Tibial nerve (tissue), 4 donors: ENCODE results near the gene TUBB4B. TPM values are rescaled to one million over a fixed set of nuclear protein-coding genes. Genes with fewer than 3 reads are reported as not detected.

Experiments used
- DNase-seq, 2 donors: peaks; one replicate each; pipeline ENCODE4 v3.0.0-alpha.2; 2019; ENCODE audit warnings: low spot score in 2 of 2
- H3K27ac ChIP-seq, 4 donors: fragments of 200-600 bp; sonication (generic) in 3 of 4; one replicate each; pipeline ENCODE4 v1.5.1; 2017 to 2019; ENCODE audit warnings: mild to moderate bottlenecking in 1 of 4
- H3K27me3 ChIP-seq, 2 donors: fragments of 200-600 bp; sonication (generic) in 1 of 2; one replicate each; pipeline versions ENCODE4 v1.5.1 to v1.6.0; 2017 to 2019
- H3K36me3 ChIP-seq, 3 donors: fragments of 200-600 bp; sonication (generic); one replicate each; pipeline ENCODE4 v1.5.1; 2018 to 2019
- H3K4me1 ChIP-seq, 4 donors: fragments of 200-600 bp; sonication (generic) in 3 of 4; one replicate each; pipeline ENCODE4 v1.5.1; 2017 to 2019
- H3K4me3 ChIP-seq, 4 donors: fragments of 200-600 bp; sonication (generic) in 3 of 4; one replicate each; pipeline ENCODE4 v1.5.1; 2017 to 2019; ENCODE audit warnings: mild to moderate bottlenecking in 1 of 4, moderate library complexity in 1 of 4
- H3K9me3 ChIP-seq, 4 donors: fragments of 200-600 bp; sonication (generic) in 3 of 4; one replicate each; pipeline ENCODE4 v1.5.1; 2017 to 2019
- EP300 ChIP-seq, 2 donors: sonication (generic); formaldehyde crosslinking; IDR thresholded peaks; one replicate each; pipeline ENCODE4 v1.6.1; 2017; ENCODE audit warnings: antibody characterized with exemption in 2 of 2, mild to moderate bottlenecking in 1 of 2
- POLR2A ChIP-seq, 2 donors: fragments of 450-650 bp; IDR thresholded peaks; one replicate each; pipeline ENCODE4 v1.6.1; 2017; ENCODE audit warnings: antibody characterized with exemption in 2 of 2, mild to moderate bottlenecking in 2 of 2, moderate library complexity in 2 of 2
- WGBS, 2 donors: methylation state at CpG; one replicate each; pipeline ENCODE4 v1.1.5; 2018; 5-methylcytosine and 5-hydroxymethylcytosine counted together
- total RNA-seq, 4 donors: library from RNA; depleted of rRNA; stranded (reverse); fragments of >200 nt; gene quantifications; one replicate each; pipeline ENCODE4 v1.1.0, GENCODE V29; 2016
- TF ChIP-seq, protein P1 (sequence below), 5 experiments: fragments of 200-600 bp in 3 of 5; fragments of 450-650 bp in 2 of 5; sonication (generic) in 3 of 5; IDR thresholded peaks; one replicate each; pipeline ENCODE4 v1.5.1; 2016 to 2019; ENCODE audit warnings: antibody characterized with exemption in 5 of 5, mild to moderate bottlenecking in 3 of 5, moderate library complexity in 2 of 5

Gene TUBB4B
- total RNA-seq, 4 donors from 2014 or later = 102 to 190 (median 161) TPM

DNA sequence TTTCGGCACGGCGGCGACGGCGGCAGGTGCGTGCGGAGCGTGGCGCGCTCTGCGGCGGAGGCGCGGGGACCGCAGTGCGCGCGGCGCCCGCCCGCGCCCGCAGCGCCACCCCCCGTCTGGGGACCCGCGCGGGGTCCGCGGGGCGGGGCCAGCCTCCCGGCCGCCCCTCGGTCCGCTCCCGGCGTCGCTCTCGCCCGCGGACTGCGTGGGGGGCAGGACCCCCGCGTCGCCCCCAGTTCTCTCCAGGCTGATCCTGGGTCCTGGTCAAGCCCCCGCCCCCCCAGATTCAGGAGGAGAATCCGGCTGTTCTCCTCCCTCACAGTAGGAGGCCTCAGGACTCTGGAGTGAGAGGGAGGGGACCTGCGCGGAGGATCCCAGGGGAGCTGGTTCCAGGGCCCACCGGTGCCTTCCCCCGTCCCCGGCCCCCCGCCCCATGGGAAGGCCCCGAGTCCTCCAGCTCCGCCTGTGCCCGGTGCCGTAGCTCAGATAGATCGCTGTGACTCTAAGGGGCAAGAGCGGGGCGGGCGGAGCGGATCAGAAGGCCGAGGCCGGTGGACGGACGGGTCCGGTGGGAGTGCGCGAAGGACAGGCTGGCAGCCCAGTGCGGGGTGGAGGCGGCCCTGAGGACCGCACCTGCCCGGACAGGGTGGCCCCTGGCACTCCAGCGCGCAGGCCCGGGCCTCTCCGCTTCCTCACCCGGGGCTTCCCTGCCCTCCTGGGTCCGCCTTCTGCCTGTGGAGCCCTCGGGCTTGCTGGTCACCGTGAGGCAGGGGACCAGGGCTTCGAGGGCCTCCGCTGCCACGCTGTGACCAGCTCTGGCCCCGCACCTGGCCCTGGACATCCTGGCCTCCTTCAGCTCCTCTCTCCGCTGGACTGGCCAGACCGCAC is 18.7 kb upstream of the TUBB4B start, which contains the start of gene RNF208:
TSS of gene RNF208 (minus strand) at position 51 of the 888 bp plus-strand sequence. CDS start 1,028 bp downstream, outside the sequence.
- Histone ChIP-seq H3K4me1 (peaks cover 0 to 72% (median 36%) of the 10 kb centered on the region in 4 donors), H3K36me3 (no peaks in the 10 kb centered on the region), H3K4me3 (peak within 1 kb of the TSS; percentile 66 to 88 (median 73)), H3K9me3 (no peaks in the 10 kb centered on the region), H3K27me3 (peaks cover 0 to 12% of the 10 kb centered on the region in 2 donors), H3K27ac (peak within 1 kb of the TSS; percentile 77 to 97 (median 90))
- no peak for DNase-seq
- TF ChIP-seq, protein P1, sequence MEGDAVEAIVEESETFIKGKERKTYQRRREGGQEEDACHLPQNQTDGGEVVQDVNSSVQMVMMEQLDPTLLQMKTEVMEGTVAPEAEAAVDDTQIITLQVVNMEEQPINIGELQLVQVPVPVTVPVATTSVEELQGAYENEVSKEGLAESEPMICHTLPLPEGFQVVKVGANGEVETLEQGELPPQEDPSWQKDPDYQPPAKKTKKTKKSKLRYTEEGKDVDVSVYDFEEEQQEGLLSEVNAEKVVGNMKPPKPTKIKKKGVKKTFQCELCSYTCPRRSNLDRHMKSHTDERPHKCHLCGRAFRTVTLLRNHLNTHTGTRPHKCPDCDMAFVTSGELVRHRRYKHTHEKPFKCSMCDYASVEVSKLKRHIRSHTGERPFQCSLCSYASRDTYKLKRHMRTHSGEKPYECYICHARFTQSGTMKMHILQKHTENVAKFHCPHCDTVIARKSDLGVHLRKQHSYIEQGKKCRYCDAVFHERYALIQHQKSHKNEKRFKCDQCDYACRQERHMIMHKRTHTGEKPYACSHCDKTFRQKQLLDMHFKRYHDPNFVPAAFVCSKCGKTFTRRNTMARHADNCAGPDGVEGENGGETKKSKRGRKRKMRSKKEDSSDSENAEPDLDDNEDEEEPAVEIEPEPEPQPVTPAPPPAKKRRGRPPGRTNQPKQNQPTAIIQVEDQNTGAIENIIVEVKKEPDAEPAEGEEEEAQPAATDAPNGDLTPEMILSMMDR (IDR thresholded peaks at IDR 0.05) = no peak
- TF ChIP-seq EP300 (IDR thresholded peaks at IDR 0.05) (no peak), POLR2A (IDR thresholded peaks at IDR 0.05) (no peak)
- 6 to 7% methylated on average over 17 to 30 of the region's 88 CpGs for WGBS, 2 donors

DNA sequence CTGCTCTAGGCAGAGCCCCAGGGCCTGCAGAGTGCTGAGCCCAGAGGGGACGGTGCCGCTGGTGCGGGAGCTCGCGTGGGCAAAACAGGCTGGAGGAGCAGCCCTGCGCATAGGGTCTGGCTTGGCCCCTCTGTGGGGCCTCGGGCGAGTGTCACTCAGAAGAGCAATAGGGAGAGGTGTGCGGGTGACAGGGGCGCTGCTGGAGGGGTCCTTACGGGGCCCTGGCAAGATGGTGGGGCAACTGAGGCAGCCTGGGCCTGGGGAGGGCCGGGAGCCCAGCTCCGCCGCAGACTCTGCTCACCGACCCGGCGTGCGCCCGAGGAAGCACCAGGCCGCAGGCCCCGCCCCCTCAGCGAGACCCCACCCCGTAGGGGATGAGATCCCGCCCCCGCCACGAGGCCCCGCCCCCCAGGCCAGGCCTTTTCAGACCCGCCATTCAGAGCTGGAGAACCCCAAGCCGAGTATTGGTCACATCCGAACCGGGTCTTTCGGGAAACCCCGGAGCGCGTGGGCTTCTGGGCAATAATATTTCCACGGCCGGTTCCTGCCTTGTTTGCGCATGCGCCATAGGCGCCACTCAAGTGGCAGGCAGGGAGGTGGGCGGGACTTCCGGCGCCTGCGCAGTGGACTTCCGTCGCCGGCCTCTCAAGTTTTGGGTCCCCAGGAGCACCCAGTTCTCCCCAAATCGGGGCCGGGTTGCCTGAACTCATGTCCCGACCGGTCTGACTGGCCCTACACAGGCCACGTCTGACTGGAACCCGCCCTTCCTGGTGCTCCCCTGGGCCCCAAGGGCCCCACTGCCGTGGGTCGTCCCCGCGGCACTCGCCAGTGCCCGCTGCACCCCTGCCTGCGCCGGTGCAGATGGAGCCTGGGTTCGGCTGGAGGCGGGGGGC is 17.8 kb upstream of the TUBB4B start:
- H3K27ac ChIP-seq = peak overlapping the region; percentile 77 to 97 (median 90)
- H3K9me3 ChIP-seq = no peaks in the 10 kb centered on the region
- DNase-seq = peak; percentile 94 to 96
- 1 to 2% methylated on average over 35 to 43 of the region's 63 CpGs for WGBS, 2 donors
- TF ChIP-seq POLR2A (IDR thresholded peaks at IDR 0.05) = peak in 1 of 2 donors; percentile 24
- TF ChIP-seq, protein P1 (IDR thresholded peaks at IDR 0.05) = peak in 1 of 5 experiments; percentile 38
- TF ChIP-seq EP300 (IDR thresholded peaks at IDR 0.05) = peak; percentile 79 to 93
- peaks cover 0 to 70% (median 30%) of the 10 kb centered on the region in 4 donors for H3K4me1 ChIP-seq
- H3K36me3 ChIP-seq = no peaks in the 10 kb centered on the region
- peak overlapping the region; percentile 66 to 93 (median 83) for H3K4me3 ChIP-seq
- H3K27me3 ChIP-seq = peaks cover 0 to 20% of the 10 kb centered on the region in 2 donors

DNA sequence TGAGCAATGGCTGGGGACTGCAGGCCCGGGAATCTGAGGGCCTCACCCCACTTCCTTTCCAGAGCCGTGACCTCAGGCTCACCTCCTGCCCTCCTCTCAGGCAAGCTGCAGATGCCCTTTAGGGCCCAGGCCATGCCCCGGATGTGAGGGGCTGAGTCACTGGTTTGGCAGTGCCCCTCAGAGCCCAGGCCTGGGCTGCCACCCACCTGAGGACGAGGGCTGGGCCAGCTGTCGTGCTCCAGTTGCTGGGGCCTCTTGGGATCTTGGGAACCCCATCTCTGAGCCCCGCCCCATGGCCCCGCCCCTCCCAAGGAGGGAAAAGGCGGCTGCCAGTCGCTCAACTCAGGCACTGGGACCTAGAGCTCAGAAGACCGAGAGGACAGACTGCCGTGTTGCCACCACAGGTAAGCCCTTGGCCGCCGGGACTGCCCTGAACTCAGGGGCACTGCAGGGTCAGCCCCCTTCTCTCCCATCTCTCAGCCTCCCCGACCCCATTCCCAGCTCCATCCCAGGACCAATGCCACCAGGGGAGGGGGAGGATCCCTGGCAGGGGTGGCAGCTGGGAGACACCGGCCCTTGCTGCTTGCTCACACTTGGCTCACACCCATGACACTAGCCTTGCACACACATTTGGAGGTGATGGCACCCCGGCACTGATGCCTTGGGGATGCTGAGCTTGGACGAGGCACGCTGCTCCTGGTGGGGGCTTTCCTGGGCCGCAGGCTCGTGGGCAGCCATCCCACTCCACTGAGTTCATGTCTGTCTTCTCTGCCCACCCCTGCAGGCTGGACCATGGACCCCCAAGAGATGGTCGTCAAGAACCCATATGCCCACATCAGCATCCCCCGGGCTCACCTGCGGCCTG is 16.0 kb upstream of the TUBB4B start, which contains the start of gene CYSRT1:
TSS of gene CYSRT1 (plus strand) at position 345 of the 865 bp plus-strand sequence. CDS start at position 793, 448 bp downstream.
- no peaks in the 10 kb centered on the region for H3K36me3 ChIP-seq
- peak within 1 kb of the TSS in 3 of 4 donors; percentile 87 to 97 (median 94) for H3K27ac ChIP-seq
- H3K9me3 ChIP-seq = no peaks in the 10 kb centered on the region

More for the DNA sequence above, 16.0 kb upstream of the TUBB4B start, which contains the start of gene CYSRT1:
- no peak for DNase-seq
- 30 to 51% methylated on average over 17 to 18 of the region's 23 CpGs for WGBS, 2 donors
- H3K4me1 ChIP-seq = peaks cover 0 to 53% (median 26%) of the 10 kb centered on the region in 4 donors
- peak within 1 kb of the TSS; percentile 66 to 93 (median 83) for H3K4me3 ChIP-seq
- TF ChIP-seq EP300 (IDR thresholded peaks at IDR 0.05) = no peak
- TF ChIP-seq, protein P1 (IDR thresholded peaks at IDR 0.05) = no peak
- TF ChIP-seq POLR2A (IDR thresholded peaks at IDR 0.05) = no peak
- H3K27me3 ChIP-seq = peaks cover 0 to 37% of the 10 kb centered on the region in 2 donors
